GM19395 (cell line): ENCODE measurements around the gene ANKRD39.

Experiments
- ATAC-seq: cut with Tn5 transposase; IDR thresholded peaks from one replicate; pipeline ENCODE4 v1.9.1; 2021; ENCODE audit warnings: mild to moderate bottlenecking, moderate library complexity; ENCODE audit not compliant: unreplicated experiment

Gene ANKRD39

DNA sequence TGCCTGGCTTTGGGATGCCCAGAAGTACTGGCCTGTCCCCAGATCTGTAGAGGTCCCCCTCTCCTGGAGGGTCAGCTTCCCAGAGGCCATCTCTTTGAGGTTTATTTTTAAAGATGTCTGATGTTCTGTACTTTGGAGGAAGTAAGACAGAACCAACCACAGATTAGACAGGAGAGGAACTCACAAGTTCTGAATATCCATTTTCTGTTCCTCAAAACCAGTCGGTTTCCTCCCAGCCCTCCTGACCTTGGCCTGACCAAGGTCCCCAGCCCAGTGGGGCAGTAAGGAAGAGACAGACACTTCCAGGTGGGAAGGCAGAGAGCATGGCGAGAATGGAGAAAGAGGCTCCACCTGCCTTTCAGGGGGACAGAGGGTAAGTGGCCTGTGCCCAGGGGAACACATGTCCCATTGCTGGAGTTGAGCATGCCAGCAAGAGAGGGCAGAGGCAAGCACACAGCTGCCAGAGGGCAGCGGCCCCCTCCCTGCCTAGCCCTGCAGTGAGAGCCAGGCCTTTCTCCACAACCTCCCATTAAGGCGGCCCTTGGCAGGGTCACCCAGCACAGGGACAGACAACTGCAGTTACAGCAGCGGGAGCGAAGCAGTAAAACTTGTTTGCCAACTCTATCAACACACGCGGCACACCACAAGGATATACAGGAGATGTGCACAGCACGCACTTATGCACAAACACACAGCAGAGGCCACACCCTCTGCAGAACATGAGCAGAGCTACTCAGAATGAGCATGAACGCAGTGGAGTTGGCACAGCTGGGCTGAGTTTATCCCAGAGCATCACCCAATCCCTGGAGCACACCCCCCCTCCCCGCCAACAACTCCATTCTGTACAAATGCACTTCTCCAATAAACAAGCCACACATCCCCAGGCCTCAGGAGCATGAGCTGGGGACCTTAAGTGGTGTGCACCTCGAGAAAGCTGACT, 30.5 kb upstream of the ANKRD39 start:
- ATAC-seq = no peak

DNA sequence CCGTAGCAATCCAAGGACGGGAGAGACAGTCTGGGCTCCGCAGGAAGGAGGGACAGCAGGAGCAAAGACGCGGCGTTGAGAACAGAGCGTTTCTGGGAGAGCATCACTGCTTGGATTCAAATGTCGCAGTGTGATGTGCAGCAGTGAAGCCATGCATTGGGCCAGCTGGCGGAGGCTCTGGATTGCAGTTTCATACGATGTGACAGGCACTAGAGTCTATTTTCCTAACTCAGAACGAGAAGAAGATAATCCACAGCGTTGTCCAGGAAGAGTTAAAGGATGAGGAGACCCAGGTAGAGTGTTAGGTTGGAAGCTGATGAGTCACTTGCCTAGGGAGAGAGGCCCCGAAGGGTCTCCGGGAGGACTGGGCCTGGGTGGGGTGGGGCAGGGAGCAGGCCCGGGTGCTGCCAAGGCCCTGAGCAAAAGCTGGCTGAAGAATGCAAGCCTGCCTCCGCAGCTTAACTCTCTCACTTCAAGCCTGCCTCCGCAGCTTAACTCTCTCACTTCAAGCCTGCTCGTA, 29.7 kb upstream of the ANKRD39 start:
- no peak for ATAC-seq

DNA sequence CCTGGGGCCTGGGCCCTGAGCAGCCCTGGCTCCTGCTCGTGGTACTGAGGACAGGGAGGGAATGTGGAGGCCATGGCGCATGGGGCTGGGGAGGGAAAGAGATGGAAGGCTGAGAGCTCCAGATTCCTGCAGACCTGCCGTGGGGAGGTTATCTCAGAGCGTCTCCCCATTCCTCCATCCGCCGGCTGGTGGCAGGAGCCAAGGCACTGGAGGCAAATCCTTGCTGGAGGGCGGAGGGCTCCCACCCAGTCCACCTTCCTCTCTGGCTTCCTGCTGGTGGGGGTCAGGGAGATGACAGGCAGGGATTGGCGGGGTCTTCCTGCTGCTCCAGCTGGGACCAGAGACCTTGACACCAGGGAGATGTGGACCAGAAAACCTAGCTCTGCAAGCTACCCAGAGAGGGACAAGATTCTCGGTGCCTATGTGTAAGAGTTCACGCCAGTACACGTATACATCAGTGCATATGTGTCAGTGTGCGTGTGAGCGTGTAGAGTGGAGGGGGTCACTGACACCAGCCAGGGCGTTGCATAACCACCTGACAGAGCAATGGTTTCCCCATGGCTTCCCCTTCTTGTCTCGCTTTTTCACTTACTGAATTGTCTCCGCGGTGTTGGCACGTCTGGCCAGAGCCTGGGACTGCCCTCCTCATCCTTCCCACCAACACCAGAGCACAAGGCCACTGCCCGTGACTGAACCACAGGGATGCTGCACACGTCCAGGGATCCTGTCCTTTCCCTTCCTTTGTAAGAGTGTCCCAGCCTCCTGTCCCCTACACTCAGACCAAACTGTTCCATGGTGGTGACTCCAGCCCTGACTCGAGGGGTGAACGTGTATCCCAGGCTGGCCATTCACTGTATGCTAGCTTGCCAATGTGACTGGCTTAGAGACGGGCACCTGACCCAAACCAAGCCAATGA, 27.9 kb upstream of the ANKRD39 start:
- no peak for ATAC-seq

DNA sequence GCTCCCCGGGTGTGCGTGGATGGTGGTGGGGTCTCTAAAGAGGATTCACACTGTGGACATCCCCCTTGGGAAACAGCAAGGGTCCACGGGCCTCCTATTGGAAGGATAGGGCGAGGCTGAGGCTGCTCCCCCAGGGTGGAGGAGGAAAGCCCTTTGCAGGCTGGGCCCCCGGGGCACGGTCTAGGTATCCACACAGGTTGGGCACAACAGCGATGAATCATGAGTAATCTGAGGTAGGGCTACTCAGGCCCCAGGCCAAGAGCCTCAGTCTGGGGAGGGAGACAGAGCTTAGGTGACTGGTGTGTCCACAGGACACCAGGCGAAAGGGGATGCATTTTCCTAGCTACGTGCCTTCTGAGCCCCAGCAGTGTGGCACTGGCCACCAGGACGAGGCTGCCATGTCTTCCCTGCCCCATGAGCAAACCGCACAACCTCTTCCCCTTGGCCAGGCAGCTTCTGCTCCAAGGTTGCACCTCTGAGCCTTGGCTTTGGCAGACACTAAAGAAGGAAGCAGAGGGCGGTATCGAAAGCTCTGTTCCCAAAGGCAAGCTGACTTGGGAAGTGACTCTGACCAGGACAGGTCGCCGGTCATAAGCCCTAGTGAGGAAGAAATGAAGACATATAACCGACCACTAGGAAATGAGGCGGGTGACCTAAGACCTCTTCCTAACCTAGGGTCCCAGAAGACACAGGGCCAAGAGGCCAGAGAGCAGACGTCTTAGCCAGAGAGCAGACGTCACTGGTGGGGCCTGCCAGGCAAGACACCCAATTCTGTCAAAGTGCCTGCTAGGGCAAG, 26.7 kb upstream of the ANKRD39 start:
- no peak for ATAC-seq

GRCh38 chr2:96883306-96883705, 25.5 kb upstream of the ANKRD39 start:
- no peak for ATAC-seq

- no peak for ATAC-seq
These were observed 25.1 kb upstream of the ANKRD39 start for GRCh38 chr2:96882906-96883305.

DNA sequence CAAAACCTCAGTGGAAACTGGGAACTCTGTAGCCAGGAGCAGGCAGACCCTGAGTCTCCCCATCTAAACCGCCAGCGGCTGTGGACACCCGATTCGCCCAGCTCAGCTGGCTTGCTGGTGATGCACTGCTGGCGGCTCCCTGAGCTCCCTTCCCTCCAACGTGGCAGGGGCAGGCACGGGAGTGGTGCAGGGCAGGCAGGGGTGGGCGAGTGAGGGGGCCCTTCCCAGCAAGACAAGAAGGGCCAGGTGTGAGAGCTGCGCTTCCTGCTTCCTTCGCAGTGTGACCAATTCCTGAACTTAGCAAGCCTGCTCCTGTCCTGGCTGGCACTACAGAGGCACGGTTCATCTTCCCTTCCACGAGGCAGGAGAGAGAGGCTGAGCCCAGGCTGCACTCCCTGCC, 24.4 kb upstream of the ANKRD39 start:
- no peak for ATAC-seq

DNA sequence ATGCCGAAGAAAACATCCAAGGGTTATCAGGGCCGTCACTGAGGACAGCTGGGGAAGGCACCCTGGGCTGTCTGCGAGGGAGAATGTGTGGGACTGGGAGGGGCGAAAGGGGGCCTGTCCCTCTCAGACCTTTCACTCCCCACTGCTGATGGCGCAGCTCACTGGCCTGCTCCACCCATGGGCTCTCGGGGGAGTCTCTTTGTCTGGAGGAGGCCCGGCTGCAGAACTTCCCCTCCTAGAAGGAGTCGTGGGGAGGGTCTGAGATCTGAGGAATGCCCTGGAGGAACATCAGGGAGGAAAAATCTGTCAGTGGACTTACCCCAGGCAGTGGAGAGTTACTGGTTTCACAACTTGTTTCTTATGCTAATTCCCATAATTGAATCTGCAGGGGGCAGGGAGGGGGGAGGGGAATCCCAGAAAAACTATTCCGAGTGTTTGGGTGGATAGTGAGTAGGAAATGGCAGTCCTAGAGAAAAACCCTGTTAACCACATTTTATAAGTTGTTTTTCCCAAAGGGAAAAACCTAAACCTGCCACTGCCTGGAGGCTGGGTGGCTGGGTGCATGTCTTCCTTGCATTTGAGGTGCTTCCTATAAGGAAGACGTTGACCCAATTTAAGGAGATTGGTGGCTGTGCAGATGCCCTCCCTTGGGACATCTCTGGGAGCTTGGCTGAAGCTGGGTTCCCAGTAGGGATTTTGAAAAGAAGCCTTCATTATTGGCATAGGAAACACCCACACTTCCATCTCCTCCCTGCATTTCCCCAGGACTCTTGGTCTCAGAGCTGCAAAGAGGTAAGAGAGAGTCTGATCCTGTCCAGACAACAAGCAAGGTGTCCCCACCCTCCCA, 23.8 kb upstream of the ANKRD39 start:
- ATAC-seq = no peak

DNA sequence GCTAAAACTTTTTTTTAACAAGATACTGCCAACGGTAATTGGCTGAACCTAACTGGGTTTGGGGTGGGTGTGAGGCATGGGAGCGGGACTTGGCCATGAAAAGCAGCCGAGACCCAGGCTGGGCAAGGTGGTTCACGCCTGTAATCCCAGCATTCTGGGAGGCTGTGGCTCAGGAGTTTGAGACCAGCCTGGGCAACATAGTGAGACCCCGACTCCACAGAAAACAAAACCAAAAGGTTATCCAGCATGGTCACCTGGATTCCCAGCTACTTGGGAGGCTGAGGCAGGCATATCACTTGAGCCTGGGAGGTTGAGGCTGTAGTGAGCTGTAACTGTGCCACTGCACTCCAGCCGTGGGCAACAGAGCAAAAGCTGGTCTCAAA, 23.1 kb upstream of the ANKRD39 start:
- ATAC-seq = no peak

GRCh38 chr2:96879545-96880040, 21.8 kb upstream of the ANKRD39 start:
- no peak for ATAC-seq

GRCh38 chr2:96878796-96879544, 21.2 kb upstream of the ANKRD39 start:
- no peak for ATAC-seq

GRCh38 chr2:96878171-96878570, 20.4 kb upstream of the ANKRD39 start:
- ATAC-seq = no peak

DNA sequence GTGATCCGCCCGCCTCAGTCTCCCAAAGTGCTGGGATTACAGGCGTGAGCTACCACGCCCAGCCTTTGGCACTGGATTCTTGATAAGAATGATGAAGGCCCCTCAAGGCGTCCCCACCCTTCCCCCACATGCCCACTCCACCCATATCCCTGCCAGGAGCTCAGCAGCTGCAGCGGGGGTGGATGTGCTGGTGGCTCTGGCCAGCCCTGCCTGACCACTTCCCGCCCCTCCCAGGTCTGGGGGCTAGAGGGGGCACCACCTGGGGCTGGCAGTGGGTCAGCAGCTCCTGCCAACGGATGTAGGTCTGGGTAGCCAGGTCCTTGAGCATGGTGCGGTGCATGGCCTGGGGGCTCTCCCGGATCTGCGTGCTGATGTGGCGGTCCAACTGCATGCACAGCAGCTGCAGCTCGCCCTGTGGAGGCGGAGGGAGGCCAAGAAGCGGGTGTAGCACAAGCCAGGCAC, 19.8 kb upstream of the ANKRD39 start:
- no peak for ATAC-seq

GRCh38 chr2:96877042-96877451, 19.2 kb upstream of the ANKRD39 start:
- ATAC-seq = no peak

- ATAC-seq = no peak
These were observed 18.6 kb upstream of the ANKRD39 start for GRCh38 chr2:96876269-96877041.

DNA sequence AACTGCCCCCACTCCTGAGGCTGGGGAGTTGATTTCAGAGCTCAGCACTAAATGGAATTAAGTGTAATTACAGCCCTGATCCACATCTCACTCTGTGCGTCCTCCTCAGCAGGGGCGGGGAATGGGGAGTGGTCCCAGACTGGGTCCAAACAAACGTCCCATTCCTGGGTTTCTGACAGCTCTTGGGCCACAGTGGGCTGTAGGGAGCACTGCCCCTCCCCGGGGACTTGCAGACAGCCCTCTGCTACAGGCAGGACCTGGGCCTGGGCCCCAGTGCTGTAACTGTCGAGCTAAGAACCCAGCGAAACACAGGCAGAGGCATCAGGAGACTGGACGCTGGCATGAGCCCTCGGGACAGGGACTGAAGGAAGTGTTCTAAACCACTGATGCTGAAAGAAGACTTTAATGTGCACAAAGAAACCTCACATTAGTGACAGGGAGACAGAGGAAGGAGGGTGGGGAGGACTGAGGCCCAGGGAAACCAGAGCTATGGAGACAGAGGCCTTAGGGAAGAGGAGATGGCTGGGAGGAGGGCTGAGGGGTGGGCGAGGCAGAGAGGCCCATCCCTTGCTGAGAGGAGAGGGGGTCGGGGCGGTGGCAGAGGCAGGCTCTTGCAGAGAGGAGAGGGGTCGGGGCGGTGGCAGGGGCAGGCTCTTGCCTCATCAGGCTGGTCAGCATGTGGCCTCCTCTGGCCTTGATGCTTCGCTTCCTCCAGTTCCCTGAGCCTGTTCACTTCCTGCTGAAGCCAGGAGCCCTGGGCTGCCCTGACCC, 17.9 kb upstream of the ANKRD39 start:
- ATAC-seq = no peak

GRCh38 chr2:96874198-96874831, 16.5 kb upstream of the ANKRD39 start:
- ATAC-seq = peak; percentile 51
